Measurements from ENCODE around the gene DACH1. TPM values are rescaled to one million over a fixed set of nuclear protein-coding genes. Genes with fewer than 3 reads are reported as not detected.

The DACH1 gene
- total and polyA plus RNA-seq, 9 of the 15 experiments (the other 6 are each of a cell fraction or from before 2014, with no cell fraction given): 0.04 to 0.07 (median 0.04) TPM; not detected in 2

DNA sequence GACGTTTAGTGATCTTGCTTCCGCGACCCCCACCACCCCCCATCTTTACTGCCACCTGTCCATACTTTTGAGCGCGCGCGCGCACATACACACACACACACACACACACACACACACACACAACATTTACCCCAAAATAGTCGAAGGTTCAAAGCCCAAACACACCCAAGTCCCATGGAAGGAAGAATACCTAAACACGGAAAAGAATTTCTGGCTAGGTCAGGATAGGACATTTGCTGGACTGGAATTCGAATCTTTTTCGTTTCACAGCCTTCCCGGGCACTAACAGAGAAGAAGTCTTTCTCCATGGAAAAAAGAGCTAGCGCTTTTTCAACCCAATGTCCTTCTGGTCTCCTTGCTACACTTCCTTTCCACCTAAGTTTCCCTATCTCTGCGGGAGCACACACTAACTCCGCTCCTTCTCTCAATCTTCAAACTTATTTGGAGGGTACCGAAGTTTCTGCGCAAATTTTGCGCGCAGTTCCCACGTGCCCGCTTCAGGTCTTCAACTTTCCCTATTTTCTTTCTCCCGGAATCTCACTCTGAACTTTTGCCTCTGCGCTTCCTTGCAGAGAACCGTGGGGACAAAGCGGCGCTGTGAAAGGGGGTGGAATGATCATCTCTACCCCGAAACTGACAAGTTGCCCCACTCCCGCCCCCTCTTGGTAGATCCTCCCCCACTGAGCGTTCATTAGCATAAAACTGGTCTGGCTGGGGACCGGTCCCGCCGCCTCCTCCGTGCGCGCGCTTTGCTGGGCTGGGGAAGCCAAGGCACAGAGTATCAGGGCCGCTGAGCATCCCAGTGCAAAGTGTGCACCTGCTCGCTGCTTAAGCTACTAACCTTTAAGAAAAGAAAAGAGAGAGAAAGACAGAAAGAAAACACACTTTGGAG, 2.7 kb downstream of the DACH1 start:
- no peaks in the 10 kb centered on the region for H3K9me1 ChIP-seq (ENCODE audit: control insufficient read depth, insufficient read depth, low read length)
- WGBS (ENCODE audit: insufficient coverage, low coverage, missing lambda C conversion rate): 12% methylated on average over 17 of the region's 39 CpGs
- no peaks in the 10 kb centered on the region for H3K27me3 ChIP-seq (ENCODE audit: control insufficient read depth in 2 of 2, insufficient read depth in 2 of 2, low read length in 2 of 2)
- no peaks in the 10 kb centered on the region for H3K36me3 ChIP-seq (ENCODE audit: control insufficient read depth, insufficient read depth, low read length)
- no peak for ATAC-seq
- no peak for FAIRE-seq
- intact Hi-C loops (cut with micrococcal nuclease): no loop called here
- no peak overlapping the region for H3K9ac ChIP-seq (ENCODE audit: insufficient read depth in 1 of 2, low read depth in 2 of 2, low read length in 2 of 2)
- no peak overlapping the region for H3K27ac ChIP-seq (ENCODE audit: extremely low read depth, low read depth, low read length)
- in situ Hi-C loops (cut with MboI): no loop called here
- no peak overlapping the region for H3K4me2 ChIP-seq (ENCODE audit: insufficient read depth, low read length)
- peaks cover 0 to 8% of the 10 kb centered on the region in 2 experiments; a peak in 2 of 5 replicates for H3K4me1 ChIP-seq (replicated peaks in 1 of 2; ENCODE audit: control insufficient read depth in 2 of 2, insufficient read depth in 2 of 2, low read length in 2 of 2)
- no peaks in the 10 kb centered on the region for H3K9me3 ChIP-seq (replicated peaks; ENCODE audit: control insufficient read depth, insufficient read depth, low read depth, low read length)
- DNase-seq (ENCODE audit: extremely low read depth in 1 of 4, low spot score in 3 of 4): peak in 1 of 4 experiments; percentile 41
- BruUV-seq (replicated peaks): no TSS peak
- ChIA-PET POLR2A (no interaction called here), CTCF (ENCODE audit: low intra/inter-chr PET ratio) (no interaction called here)
- TF ChIP-seq SREBF1 (IDR thresholded peaks at IDR 0.05; ENCODE audit: borderline replicate concordance, low read depth, low read length) (no peak), FOXJ2 (tag; IDR thresholded peaks at IDR 0.05) (0 out of 2 replicates have a peak, but pooled peaks have one; percentile 16), E2F1 (CRISPR knock-in tag; IDR thresholded peaks at IDR 0.05) (no peak), CREBBP (IDR thresholded peaks at IDR 0.05; ENCODE audit: low read depth, low read length) (no peak)
- H4K20me1 ChIP-seq (replicated peaks; ENCODE audit: control insufficient read depth, insufficient read depth, low read length): no peaks in the 10 kb centered on the region
- H3K79me2 ChIP-seq (ENCODE audit: control insufficient read depth, insufficient read depth, low read length): no peaks in the 10 kb centered on the region
- no peak overlapping the region for H2AFZ ChIP-seq (ENCODE audit: low read depth, low read length)
- H3K4me3 ChIP-seq: no peak overlapping the region

All from K562 (cell line).